K562 (cell line): Measurements from ENCODE around the gene CDKN3. TPM values are rescaled to one million over a fixed set of nuclear protein-coding genes. Genes with fewer than 3 reads are reported as not detected.

ENCODE experiments used
- ARID1B ChIP-seq: fragments of 450-650 bp; IDR thresholded peaks from 2 replicates; pipeline ENCODE4 v1.6.1; 2016; ENCODE audit warnings: antibody characterized with exemption, mild to moderate bottlenecking, inconsistent platforms
- ARID3B ChIP-seq: fragments of 250-450 bp; sonication (Bioruptor Pico); IDR thresholded peaks from 2 replicates; pipeline ENCODE4 v1.4.0; 2020; ENCODE audit warnings: borderline replicate concordance
- ATF3 ChIP-seq, 2 experiments: fragments of 450-650 bp in 1 of 2; sonication (generic) in 1 of 2; formaldehyde crosslinking in 1 of 2; IDR thresholded peaks in 1 of 2; conservative IDR thresholded peaks in 1 of 2; 2 replicates each; pipeline versions ENCODE4 v1.6.1 to v1.8.1; 2016 to 2023; ENCODE audit warnings: mild to moderate bottlenecking in 2 of 2, moderate library complexity in 2 of 2, inconsistent platforms in 1 of 2, missing genetic modification reagents in 1 of 2
- BRF2 ChIP-seq: IDR thresholded peaks from 3 replicates; pipeline ENCODE4 v1.6.1; 2011; ENCODE audit warnings: borderline replicate concordance, mild to moderate bottlenecking; ENCODE audit not compliant: insufficient read length, insufficient read depth
- CBX1 ChIP-seq: sonication (generic); IDR thresholded peaks from 2 replicates; pipeline ENCODE4 v1.6.1; 2016; ENCODE audit warnings: antibody characterized with exemption, low read depth, mild to moderate bottlenecking
- DNMT1 ChIP-seq: fragments of 450-650 bp; IDR thresholded peaks from 2 replicates; pipeline ENCODE4 v1.6.1; 2016; ENCODE audit warnings: antibody characterized with exemption, mild to moderate bottlenecking
- E2F1 ChIP-seq: sonication (generic); formaldehyde crosslinking; IDR thresholded peaks from 2 replicates; pipeline ENCODE4 v1.8.1; 2023; ENCODE audit warnings: mild to moderate bottlenecking, missing genetic modification reagents, moderate library complexity
- EP400 ChIP-seq: fragments of 450-650 bp; IDR thresholded peaks from 2 replicates; pipeline ENCODE4 v1.6.1; 2017; ENCODE audit warnings: antibody characterized with exemption, mild to moderate bottlenecking, moderate library complexity
- FOXJ2 ChIP-seq: fragments of 200-800 bp; sonication (Bioruptor generic); IDR thresholded peaks from 2 replicates; pipeline ENCODE4 v1.6.1; 2016; ENCODE audit warnings: missing genetic modification characterization, missing compliant biosample characterization
- MCM2 ChIP-seq: fragments of 450-650 bp; IDR thresholded peaks from 2 replicates; pipeline ENCODE4 v1.6.1; 2017; ENCODE audit warnings: low read depth, mild to moderate bottlenecking
- NONO ChIP-seq, 2 experiments: fragments of 200-400 bp in 1 of 2; fragments of 450-650 bp in 1 of 2; formaldehyde crosslinking in 1 of 2; IDR thresholded peaks; 2 replicates each; pipeline ENCODE4 v1.6.1; 2017; ENCODE audit warnings: low read depth in 2 of 2, mild to moderate bottlenecking in 2 of 2, moderate library complexity in 2 of 2, low read length in 1 of 2
- NR1H2 ChIP-seq: sonication (generic); formaldehyde crosslinking; IDR thresholded peaks from 2 replicates; pipeline ENCODE4 v1.4.0; 2020; ENCODE audit warnings: mild to moderate bottlenecking, missing genetic modification reagents
- TAF1 ChIP-seq: IDR thresholded peaks from 2 replicates; pipeline ENCODE4 v1.6.1; 2011; ENCODE audit warnings: mild to moderate bottlenecking, low read length, moderate library complexity; ENCODE audit not compliant: insufficient read depth, control insufficient read depth, severe bottlenecking; ENCODE audit errors: extremely low read depth
- TOE1 ChIP-seq, 2 experiments: fragments of 450-650 bp in 1 of 2; sonication (generic) in 1 of 2; formaldehyde crosslinking in 1 of 2; IDR thresholded peaks; 2 replicates each; pipeline versions ENCODE4 v1.7.1 to v1.8.0; 2016 to 2022; ENCODE audit warnings: borderline replicate concordance in 2 of 2, mild to moderate bottlenecking in 2 of 2, antibody characterized with exemption in 1 of 2, inconsistent platforms in 1 of 2, low read depth in 1 of 2, missing genetic modification reagents in 1 of 2, moderate library complexity in 1 of 2
- TRIM25 ChIP-seq: fragments of 450-650 bp; IDR thresholded peaks from 2 replicates; pipeline ENCODE4 v1.7.0; 2016; ENCODE audit warnings: borderline replicate concordance
- YBX1 ChIP-seq: fragments of 450-650 bp; IDR thresholded peaks from 2 replicates; pipeline ENCODE4 v1.7.1; 2016; ENCODE audit warnings: mild to moderate bottlenecking
- ZC3H8 ChIP-seq: fragments of 450-650 bp; IDR thresholded peaks from 2 replicates; pipeline ENCODE4 v1.6.1; 2017
- ZNF253 ChIP-seq: fragments of 250-450 bp; sonication (Bioruptor Pico); conservative IDR thresholded peaks from 2 replicates; pipeline ENCODE4 v1.6.1; 2021; ENCODE audit warnings: mild to moderate bottlenecking
- ZNF76 ChIP-seq: fragments of 250-450 bp; sonication (Bioruptor Pico); IDR thresholded peaks from 2 replicates; pipeline ENCODE4 v1.4.0; 2020; ENCODE audit warnings: mild to moderate bottlenecking, moderate library complexity, borderline replicate concordance
- polyA plus RNA-seq, 8 experiments: library from polyadenylated mRNA; depleted of rRNA in 4 of 8; stranded (reverse) in 5 of 8; unstranded in 3 of 8; fragments of >200 nt; fragmentation: Nextera tagmentation in 2 of 8; fragmentation: Illumina TruSeq in 1 of 8; extraction: Ambion mirVana in 2 of 8; extraction: Trizol in 1 of 8; gene quantifications; 2 replicates each; pipeline versions ENCODE4 v1.2.1 to v1.2.3, GENCODE V29; 2011 to 2014; ENCODE audit warnings: inconsistent platforms in 1 of 8, missing spikeins in 1 of 8
- total RNA-seq, 7 experiments: library from RNA; depleted of rRNA in 6 of 7; stranded (reverse); fragments of >200 nt in 6 of 7; fragmentation: Illumina TruSeq in 2 of 7; extraction: Trizol in 2 of 7; gene quantifications; 2 replicates each; pipeline versions ENCODE4 v1.2.1 to v1.2.3, GENCODE V29; 2011 to 2021; ENCODE audit warnings: low replicate concordance in 1 of 7

The CDKN3 gene
- total and polyA plus RNA-seq, 9 of the 15 experiments (the other 6 are each of a cell fraction or from before 2014, with no cell fraction given): 41.3 to 128 (median 70.7) TPM

- TF ChIP-seq E2F1 (CRISPR knock-in tag) (peak; percentile 71; the same call in 1 of the 2 replicates), ZNF253 (CRISPR knock-in tag) (no peak), NR1H2 (no peak), CBX1 (peak; percentile 50; the same call in 1 of the 2 replicates), EP400 (peak; percentile 86), MCM2 (no peak), ATF3 (IDR thresholded peaks at IDR 0.05) (no peak), ATF3 (CRISPR knock-in tag; conservative IDR thresholded peaks at IDR 0.05) (no peak), NONO (IDR thresholded peaks at IDR 0.05; ENCODE audit: low read depth in 2 of 2, low read length in 1 of 2) (peak in 1 of 2 experiments; percentile 30; a peak in 1 of 4 replicates), TRIM25 (no peak), ARID3B (CRISPR knock-in tag) (no peak), TAF1 (peak; percentile 65), BRF2 (no peak), ZC3H8 (no peak), ARID1B (no peak), DNMT1 (no peak), FOXJ2 (tag) (no peak), ZNF76 (CRISPR knock-in tag) (no peak), YBX1 (no peak), TOE1 (IDR thresholded peaks at IDR 0.05; ENCODE audit: borderline replicate concordance) (0 out of 2 replicates have a peak, but pooled peaks have one; percentile 25), TOE1 (CRISPR knock-in tag; IDR thresholded peaks at IDR 0.05; ENCODE audit: borderline replicate concordance, low read depth) (no peak)
These were observed at the start of gene CDKN3 (continued) for GRCh38 chr14:54396493-54397335.
